NCI-H446 treated with DMSO at 0.1 percent for 48 hours (cell line): Measurements from ENCODE around the gene POLR2I.
"Not testable (repeated sequence)": the region's sequence is repeated elsewhere in the genome, so short reads cannot be mapped to it uniquely, and the experiment has no call there.

Experiments
- DNase-seq: peaks from one replicate; lab custom pipeline; 2025; lab: John Stamatoyannopoulos, UW

POLR2I gene

GRCh38 chr19:36131221-36131620 lies 16.5 kb upstream of the POLR2I start:
- DNase-seq: not testable (repeated sequence)

- DNase-seq: no peak
These were observed 13.7 kb upstream of the POLR2I start for GRCh38 chr19:36128392-36128736.

- no peak for DNase-seq
These were observed 10.9 kb upstream of the POLR2I start for GRCh38 chr19:36125557-36125956.

- no peak for DNase-seq
These were observed 6.9 kb upstream of the POLR2I start for GRCh38 chr19:36121486-36122124.

- DNase-seq: no peak
These were observed 6.3 kb upstream of the POLR2I start for GRCh38 chr19:36120984-36121358.

GRCh38 chr19:36120092-36120983 lies 5.7 kb upstream of the POLR2I start:
- no peak for DNase-seq

GRCh38 chr19:36116344-36116637 lies 1.6 kb upstream of the POLR2I start:
- no peak for DNase-seq

GRCh38 chr19:36115453-36116343 lies 1.0 kb upstream of the POLR2I start, which contains the start of gene TBCB:
Gene TBCB (plus strand): TSS chr19:36115468. CDS start chr19:36115561, 93 bp downstream.
- DNase-seq: peak; percentile 49

GRCh38 chr19:36113894-36114720 lies 568 bp downstream of the POLR2I start:
- DNase-seq: no peak

GRCh38 chr19:36113425-36113824 lies 1.2 kb downstream of the POLR2I start:
- no peak for DNase-seq

- DNase-seq: no peak
These were observed 2.0 kb downstream of the POLR2I start for GRCh38 chr19:36112678-36113077.

GRCh38 chr19:36111200-36111539 lies 3.5 kb downstream of the POLR2I start:
- DNase-seq: no peak

GRCh38 chr19:36110487-36111199 lies 4.0 kb downstream of the POLR2I start, which contains the start of gene OVOL3:
Gene OVOL3 (plus strand): TSS chr19:36111143. CDS start chr19:36111203, 60 bp downstream.
- DNase-seq: no peak

GRCh38 chr19:36108684-36109083 lies 6.0 kb downstream of the POLR2I start:
- DNase-seq: no peak

GRCh38 chr19:36106991-36107390 lies 7.7 kb downstream of the POLR2I start:
- DNase-seq: no peak

GRCh38 chr19:36106441-36106840 lies 8.2 kb downstream of the POLR2I start:
- DNase-seq: no peak

- no peak for DNase-seq
These were observed 10.7 kb downstream of the POLR2I start for GRCh38 chr19:36103842-36104552.

GRCh38 chr19:36103040-36103626 lies 11.5 kb downstream of the POLR2I start:
- DNase-seq: no peak

GRCh38 chr19:36101550-36102327 lies 12.9 kb downstream of the POLR2I start:
- DNase-seq: no peak
